ENCODE measurements around the gene KATNB1. TPM values are rescaled to one million over a fixed set of nuclear protein-coding genes. Genes with fewer than 3 reads are reported as not detected.
A peak's percentile ranks its signal among the peaks of the same experiment; 100 is the strongest.

The KATNB1 gene
- total and polyA plus RNA-seq, 9 donors = 32.7 to 63.2 (median 43.1) TPM

- no peaks in the 10 kb centered on the region for H3K9me3 ChIP-seq (replicated peaks; ENCODE audit: control insufficient read depth, low read depth, low read length)
Observed at GRCh38 chr16:57692636-57693035, 42.9 kb upstream of the KATNB1 start.

GRCh38 chr16:57693550-57693949 is 42.0 kb upstream of the KATNB1 start:
- H3K36me3 ChIP-seq (ENCODE audit: control insufficient read depth, insufficient read depth, low read length) = no peaks in the 10 kb centered on the region
- no peak overlapping the region for H3K27ac ChIP-seq (ENCODE audit: low read length)
- H3K4me3 ChIP-seq (ENCODE audit: low read length) = no peak overlapping the region
- H3K9me3 ChIP-seq (replicated peaks; ENCODE audit: control insufficient read depth, low read depth, low read length) = no peaks in the 10 kb centered on the region
- H3K4me1 ChIP-seq (ENCODE audit: control insufficient read depth, insufficient read depth, low read length) = peaks cover 5% of the 10 kb centered on the region
- peaks cover 8% of the 10 kb centered on the region for H3K27me3 ChIP-seq (ENCODE audit: control insufficient read depth, insufficient read depth, low read length)
- DNase-seq = no peak
- WGBS (ENCODE audit: insufficient coverage) = 0% methylated on average over 1 of the region's 4 CpGs

More at GRCh38 chr16:57692636-57693035, 42.9 kb upstream of the KATNB1 start:
- peaks cover 8% of the 10 kb centered on the region for H3K27me3 ChIP-seq (ENCODE audit: control insufficient read depth, insufficient read depth, low read length)
- WGBS (ENCODE audit: insufficient coverage) = 88% methylated on average over 1 of the region's 2 CpGs
- no peak overlapping the region for H3K4me3 ChIP-seq (ENCODE audit: low read length)
- H3K36me3 ChIP-seq (ENCODE audit: control insufficient read depth, insufficient read depth, low read length) = no peaks in the 10 kb centered on the region
- peaks cover 5% of the 10 kb centered on the region for H3K4me1 ChIP-seq (ENCODE audit: control insufficient read depth, insufficient read depth, low read length)
- no peak overlapping the region for H3K27ac ChIP-seq (ENCODE audit: low read length)
- no peak for DNase-seq

- Histone ChIP-seq H3K27ac (ENCODE audit: low read length) (no peak overlapping the region), H3K4me3 (ENCODE audit: low read length) (no peak overlapping the region), H3K9me3 (replicated peaks; ENCODE audit: control insufficient read depth, low read depth, low read length) (no peaks in the 10 kb centered on the region), H3K27me3 (ENCODE audit: control insufficient read depth, insufficient read depth, low read length) (peaks cover 8% of the 10 kb centered on the region), H3K4me1 (ENCODE audit: control insufficient read depth, insufficient read depth, low read length) (peaks cover 5% of the 10 kb centered on the region), H3K36me3 (ENCODE audit: control insufficient read depth, insufficient read depth, low read length) (no peaks in the 10 kb centered on the region)
- 77% methylated on average over 4 of the region's 10 CpGs for WGBS (ENCODE audit: insufficient coverage)
- DNase-seq = no peak
Observed at GRCh38 chr16:57694231-57694724, 41.3 kb upstream of the KATNB1 start.

- DNase-seq = peak; percentile 66
Observed at GRCh38 chr16:57694725-57695679, 40.6 kb upstream of the KATNB1 start, which contains the start of gene DRC7. Gene DRC7 (plus strand): TSS chr16:57694806. CDS start chr16:57697950, 3,144 bp downstream.

GRCh38 chr16:57695680-57696069 is 39.9 kb upstream of the KATNB1 start:
- Histone ChIP-seq H3K4me1 (ENCODE audit: control insufficient read depth, insufficient read depth, low read length) (no peaks in the 10 kb centered on the region), H3K4me3 (ENCODE audit: low read length) (no peak overlapping the region), H3K27ac (ENCODE audit: low read length) (no peak overlapping the region), H3K27me3 (ENCODE audit: control insufficient read depth, insufficient read depth, low read length) (peaks cover 8% of the 10 kb centered on the region), H3K36me3 (ENCODE audit: control insufficient read depth, insufficient read depth, low read length) (no peaks in the 10 kb centered on the region), H3K9me3 (replicated peaks; ENCODE audit: control insufficient read depth, low read depth, low read length) (no peaks in the 10 kb centered on the region)
- DNase-seq = no peak
- WGBS (ENCODE audit: insufficient coverage) = 80% methylated on average over 1 of the region's 5 CpGs

More at GRCh38 chr16:57694725-57695679, 40.6 kb upstream of the KATNB1 start, which contains the start of gene DRC7:
- 63% methylated on average over 3 of the region's 8 CpGs for WGBS (ENCODE audit: insufficient coverage)
- H3K27ac ChIP-seq (ENCODE audit: low read length) = no peak within 1 kb of the TSS
- H3K36me3 ChIP-seq (ENCODE audit: control insufficient read depth, insufficient read depth, low read length) = no peaks in the 10 kb centered on the region
- H3K9me3 ChIP-seq (replicated peaks; ENCODE audit: control insufficient read depth, low read depth, low read length) = no peaks in the 10 kb centered on the region
- H3K27me3 ChIP-seq (ENCODE audit: control insufficient read depth, insufficient read depth, low read length) = peaks cover 8% of the 10 kb centered on the region
- H3K4me1 ChIP-seq (ENCODE audit: control insufficient read depth, insufficient read depth, low read length) = no peaks in the 10 kb centered on the region
- no peak within 1 kb of the TSS for H3K4me3 ChIP-seq (ENCODE audit: low read length)

- H3K9me3 ChIP-seq (replicated peaks; ENCODE audit: control insufficient read depth, low read depth, low read length) = no peaks in the 10 kb centered on the region
- H3K4me3 ChIP-seq (ENCODE audit: low read length) = no peak overlapping the region
- peaks cover 6% of the 10 kb centered on the region for H3K27me3 ChIP-seq (ENCODE audit: control insufficient read depth, insufficient read depth, low read length)
- DNase-seq = no peak
- peaks cover 2% of the 10 kb centered on the region for H3K4me1 ChIP-seq (ENCODE audit: control insufficient read depth, insufficient read depth, low read length)
- 50% methylated on average over 2 of the region's 7 CpGs for WGBS (ENCODE audit: insufficient coverage)
- H3K27ac ChIP-seq (ENCODE audit: low read length) = no peak overlapping the region
- H3K36me3 ChIP-seq (ENCODE audit: control insufficient read depth, insufficient read depth, low read length) = no peaks in the 10 kb centered on the region
Observed at GRCh38 chr16:57696240-57696639, 39.3 kb upstream of the KATNB1 start.

GRCh38 chr16:57697896-57698537 is 37.6 kb upstream of the KATNB1 start:
- 87% methylated on average over 11 of the region's 17 CpGs for WGBS (ENCODE audit: insufficient coverage)
- Histone ChIP-seq H3K27me3 (ENCODE audit: control insufficient read depth, insufficient read depth, low read length) (peaks cover 1% of the 10 kb centered on the region), H3K4me1 (ENCODE audit: control insufficient read depth, insufficient read depth, low read length) (peaks cover 7% of the 10 kb centered on the region), H3K27ac (ENCODE audit: low read length) (no peak overlapping the region), H3K9me3 (replicated peaks; ENCODE audit: control insufficient read depth, low read depth, low read length) (no peaks in the 10 kb centered on the region), H3K4me3 (ENCODE audit: low read length) (no peak overlapping the region), H3K36me3 (ENCODE audit: control insufficient read depth, insufficient read depth, low read length) (no peaks in the 10 kb centered on the region)
- DNase-seq = no peak

GRCh38 chr16:57698812-57699405 is 36.7 kb upstream of the KATNB1 start:
- no peaks in the 10 kb centered on the region for H3K36me3 ChIP-seq (ENCODE audit: control insufficient read depth, insufficient read depth, low read length)
- 80% methylated on average over 13 of the region's 16 CpGs for WGBS (ENCODE audit: insufficient coverage)
- no peaks in the 10 kb centered on the region for H3K27me3 ChIP-seq (ENCODE audit: control insufficient read depth, insufficient read depth, low read length)
- no peaks in the 10 kb centered on the region for H3K9me3 ChIP-seq (replicated peaks; ENCODE audit: control insufficient read depth, low read depth, low read length)
- H3K4me3 ChIP-seq (ENCODE audit: low read length) = no peak overlapping the region
- no peak overlapping the region for H3K27ac ChIP-seq (ENCODE audit: low read length)
- DNase-seq = no peak
- H3K4me1 ChIP-seq (ENCODE audit: control insufficient read depth, insufficient read depth, low read length) = peaks cover 7% of the 10 kb centered on the region

GRCh38 chr16:57699481-57699880 is 36.1 kb upstream of the KATNB1 start:
- peaks cover 7% of the 10 kb centered on the region for H3K4me1 ChIP-seq (ENCODE audit: control insufficient read depth, insufficient read depth, low read length)
- no peaks in the 10 kb centered on the region for H3K9me3 ChIP-seq (replicated peaks; ENCODE audit: control insufficient read depth, low read depth, low read length)
- no peak for DNase-seq
- H3K4me3 ChIP-seq (ENCODE audit: low read length) = no peak overlapping the region
- no peaks in the 10 kb centered on the region for H3K36me3 ChIP-seq (ENCODE audit: control insufficient read depth, insufficient read depth, low read length)
- H3K27ac ChIP-seq (ENCODE audit: low read length) = no peak overlapping the region
- H3K27me3 ChIP-seq (ENCODE audit: control insufficient read depth, insufficient read depth, low read length) = no peaks in the 10 kb centered on the region
- 83% methylated on average over 2 of the region's 3 CpGs for WGBS (ENCODE audit: insufficient coverage)

GRCh38 chr16:57699899-57700298 is 35.7 kb upstream of the KATNB1 start:
- no peak for DNase-seq
- H3K9me3 ChIP-seq (replicated peaks; ENCODE audit: control insufficient read depth, low read depth, low read length) = no peaks in the 10 kb centered on the region
- H3K27me3 ChIP-seq (ENCODE audit: control insufficient read depth, insufficient read depth, low read length) = no peaks in the 10 kb centered on the region
- H3K4me1 ChIP-seq (ENCODE audit: control insufficient read depth, insufficient read depth, low read length) = peaks cover 7% of the 10 kb centered on the region
- no peaks in the 10 kb centered on the region for H3K36me3 ChIP-seq (ENCODE audit: control insufficient read depth, insufficient read depth, low read length)
- no peak overlapping the region for H3K4me3 ChIP-seq (ENCODE audit: low read length)
- no peak overlapping the region for H3K27ac ChIP-seq (ENCODE audit: low read length)
- WGBS (ENCODE audit: insufficient coverage) = 83% methylated on average over 7 of the region's 7 CpGs

Measured in muscle of leg (tissue), 11 donors.